NCI-H187 treated with DMSO at 0.1 percent for 48 hours (cell line): Measurements from ENCODE around the gene SSR4.
A peak's percentile ranks its signal among the peaks of the same experiment; 100 is the strongest.
"Not testable (repeated sequence)": the region's sequence is repeated elsewhere in the genome, so short reads cannot be mapped to it uniquely, and the experiment has no call there.

Source experiments
- DNase-seq: peaks from one replicate; lab custom pipeline; 2025; lab: John Stamatoyannopoulos, UW

Gene SSR4

GRCh38 chrX:153794018-153794896, at the start of gene SSR4, which contains the start of gene IDH3G:
TSS of gene SSR4 (plus strand) at chrX:153794668. CDS start at chrX:153794688, 20 bp downstream.
TSS of gene IDH3G (minus strand) at chrX:153794375. CDS start at chrX:153794326, 49 bp downstream.
- peak; percentile 82 for DNase-seq

GRCh38 chrX:153745067-153745433, 49.4 kb upstream of the SSR4 start:
- DNase-seq: not testable (repeated sequence)

GRCh38 chrX:153746359-153746758, 48.1 kb upstream of the SSR4 start:
- no peak for DNase-seq

- DNase-seq: not testable (repeated sequence)
Observed at GRCh38 chrX:153746991-153747390, 47.5 kb upstream of the SSR4 start.

- DNase-seq: not testable (repeated sequence)
Observed at GRCh38 chrX:153749017-153749416, 45.5 kb upstream of the SSR4 start.

- DNase-seq: no peak
Observed at GRCh38 chrX:153750127-153750774, 44.2 kb upstream of the SSR4 start.

- no peak for DNase-seq
Observed at GRCh38 chrX:153755136-153755535, 39.3 kb upstream of the SSR4 start.

- DNase-seq: no peak
Observed at GRCh38 chrX:153761863-153762262, 32.6 kb upstream of the SSR4 start.

- DNase-seq: no peak
Observed at GRCh38 chrX:153762626-153763173, 31.8 kb upstream of the SSR4 start.

GRCh38 chrX:153763298-153763932, 31.1 kb upstream of the SSR4 start:
- DNase-seq: no peak

GRCh38 chrX:153763989-153764755, 30.3 kb upstream of the SSR4 start, which contains the start of gene PLXNB3:
TSS of gene PLXNB3 (plus strand) at chrX:153764249. CDS start at chrX:153765536, 1,287 bp downstream.
- peak; percentile 61 for DNase-seq

GRCh38 chrX:153764786-153765137, 29.7 kb upstream of the SSR4 start:
- DNase-seq: no peak

GRCh38 chrX:153765138-153766079, 29.1 kb upstream of the SSR4 start:
- DNase-seq: no peak

GRCh38 chrX:153766098-153766817, 28.2 kb upstream of the SSR4 start:
- no peak for DNase-seq

GRCh38 chrX:153766871-153767673, 27.4 kb upstream of the SSR4 start:
- DNase-seq: no peak

- DNase-seq: no peak
Observed at GRCh38 chrX:153767674-153768055, 26.8 kb upstream of the SSR4 start.

GRCh38 chrX:153768311-153769157, 25.9 kb upstream of the SSR4 start:
- DNase-seq: no peak
